ENCODE results near the gene MTCL3.

GRCh38 chr6:127439718-127440117 is 79.4 kb downstream of the MTCL3 start:
- TF ChIP-seq CTCF (IDR thresholded peaks at IDR 0.05 in 8 of 11, conservative IDR thresholded peaks at IDR 0.05 in 3 of 11), result no peak
- TF ChIP-seq POLR2AphosphoS5 (IDR thresholded peaks at IDR 0.05), result no peak

Measured in spleen (tissue), 7 donors.